Measurements from ENCODE around the gene OTUD7B.

- TF ChIP-seq CTCF (IDR thresholded peaks at IDR 0.05): no peak
- TF ChIP-seq POLR2A (IDR thresholded peaks at IDR 0.05): no peak
These were observed 30.5 kb downstream of the OTUD7B start for GRCh38 chr1:149979972-149980540.

All from adrenal gland (tissue), 5 donors.